Nephron (organoid): ENCODE results near the gene NR1I3.
"Not testable (repeated sequence)": the region's sequence is repeated elsewhere in the genome, so short reads cannot be mapped to it uniquely, and the experiment has no call there.

Experiments used
- H3K27ac Mint-ChIP-seq, 3 experiments: 2 replicates each; pipeline ENCODE4 v1.8.0; 2020; ENCODE audit warnings: mixed read lengths in 3 of 3, mild to moderate bottlenecking in 2 of 3, moderate library complexity in 1 of 3
- H3K27me3 Mint-ChIP-seq: 2 replicates; pipeline ENCODE4 v1.8.0; 2021; ENCODE audit warnings: low read depth, mild to moderate bottlenecking, moderate library complexity, mixed read lengths
- H3K36me3 Mint-ChIP-seq: 2 replicates; pipeline ENCODE4 v1.8.0; 2020; ENCODE audit warnings: low read depth, mixed read lengths
- H3K4me1 Mint-ChIP-seq: 2 replicates; pipeline ENCODE4 v1.8.0; 2020; ENCODE audit warnings: mixed read lengths
- H3K4me3 Mint-ChIP-seq, 3 experiments: 2 replicates each; pipeline ENCODE4 v1.8.0; 2020; ENCODE audit warnings: mild to moderate bottlenecking in 3 of 3, mixed read lengths in 3 of 3, moderate library complexity in 2 of 3
- H3K9me3 Mint-ChIP-seq: 2 replicates; pipeline ENCODE4 v1.8.0; 2020; ENCODE audit warnings: mixed read lengths
- CTCF ChIP-seq, 3 experiments: fragments of 200-600 bp; sonication (generic); IDR thresholded peaks; one replicate each; pipeline ENCODE4 v1.5.0; 2021; ENCODE audit warnings: antibody characterized with exemption in 3 of 3; ENCODE audit not compliant: unreplicated experiment in 3 of 3

Gene NR1I3

GRCh38 chr1:161255302-161255701 lies 17.3 kb upstream of the NR1I3 start:
- H3K4me1 Mint-ChIP-seq, H3K27ac Mint-ChIP-seq, H3K4me3 Mint-ChIP-seq: not testable (repeated sequence)
- Mint-ChIP-seq H3K27me3 (peaks cover 47% of the 10 kb centered on the region), H3K9me3 (peaks cover 36% of the 10 kb centered on the region), H3K36me3 (peaks cover 12% of the 10 kb centered on the region)

- Mint-ChIP-seq H3K27ac (no peak overlapping the region), H3K27me3 (peaks cover 12% of the 10 kb centered on the region), H3K4me3 (no peak overlapping the region), H3K4me1 (no peaks in the 10 kb centered on the region), H3K9me3 (peaks cover 20% of the 10 kb centered on the region), H3K36me3 (peaks cover 4% of the 10 kb centered on the region)
- no peak for TF ChIP-seq CTCF (IDR thresholded peaks at IDR 0.05; ENCODE audit: unreplicated experiment in 3 of 3)
Measured at GRCh38 chr1:161251579-161251978, 13.6 kb upstream of the NR1I3 start.

GRCh38 chr1:161250829-161251228 lies 12.8 kb upstream of the NR1I3 start:
- no peaks in the 10 kb centered on the region for H3K4me1 Mint-ChIP-seq
- no peak overlapping the region for H3K27ac Mint-ChIP-seq
- H3K27me3 Mint-ChIP-seq = peaks cover 11% of the 10 kb centered on the region
- no peak for TF ChIP-seq CTCF (IDR thresholded peaks at IDR 0.05; ENCODE audit: unreplicated experiment in 3 of 3)
- H3K36me3 Mint-ChIP-seq = peaks cover 4% of the 10 kb centered on the region
- no peak overlapping the region for H3K4me3 Mint-ChIP-seq
- peaks cover 17% of the 10 kb centered on the region for H3K9me3 Mint-ChIP-seq

GRCh38 chr1:161250100-161250499 lies 12.1 kb upstream of the NR1I3 start:
- H3K4me1 Mint-ChIP-seq, H3K4me3 Mint-ChIP-seq, H3K36me3 Mint-ChIP-seq, H3K27ac Mint-ChIP-seq, H3K27me3 Mint-ChIP-seq: not testable (repeated sequence)
- peaks cover 10% of the 10 kb centered on the region for H3K9me3 Mint-ChIP-seq

GRCh38 chr1:161244888-161245287 lies 6.9 kb upstream of the NR1I3 start:
- H3K27me3 Mint-ChIP-seq = no peaks in the 10 kb centered on the region
- peaks cover 5% of the 10 kb centered on the region for H3K9me3 Mint-ChIP-seq
- H3K4me3 Mint-ChIP-seq = no peak overlapping the region
- no peak overlapping the region for H3K27ac Mint-ChIP-seq
- no peaks in the 10 kb centered on the region for H3K36me3 Mint-ChIP-seq
- TF ChIP-seq CTCF (IDR thresholded peaks at IDR 0.05; ENCODE audit: unreplicated experiment in 3 of 3) = no peak
- H3K4me1 Mint-ChIP-seq = no peaks in the 10 kb centered on the region

- Mint-ChIP-seq H3K27me3 (no peaks in the 10 kb centered on the region), H3K27ac (no peak overlapping the region), H3K9me3 (no peaks in the 10 kb centered on the region), H3K4me3 (no peak overlapping the region), H3K4me1 (no peaks in the 10 kb centered on the region), H3K36me3 (no peaks in the 10 kb centered on the region)
- TF ChIP-seq CTCF (IDR thresholded peaks at IDR 0.05; ENCODE audit: unreplicated experiment in 3 of 3) = no peak
Measured at GRCh38 chr1:161242313-161242712, 4.3 kb upstream of the NR1I3 start.

GRCh38 chr1:161241682-161242081 lies 3.7 kb upstream of the NR1I3 start:
- H3K27me3 Mint-ChIP-seq = no peaks in the 10 kb centered on the region
- H3K4me3 Mint-ChIP-seq = no peak overlapping the region
- no peak for TF ChIP-seq CTCF (IDR thresholded peaks at IDR 0.05; ENCODE audit: unreplicated experiment in 3 of 3)
- H3K4me1 Mint-ChIP-seq = no peaks in the 10 kb centered on the region
- H3K36me3 Mint-ChIP-seq = no peaks in the 10 kb centered on the region
- no peak overlapping the region for H3K27ac Mint-ChIP-seq
- no peaks in the 10 kb centered on the region for H3K9me3 Mint-ChIP-seq
